Erythroblast (primary cell): ENCODE results near the gene PRIM2.
"Not testable (repeated sequence)": the region's sequence is repeated elsewhere in the genome, so short reads cannot be mapped to it uniquely, and the experiment has no call there.

Experiments used
- DNase-seq, 2 experiments: peaks; one replicate each; lab custom pipeline; 2025; lab: John Stamatoyannopoulos, UW
- GATA1 ChIP-seq: IDR thresholded peaks from 2 replicates; pipeline ENCODE4 v1.6.1; 2011; ENCODE audit warnings: low read depth, mild to moderate bottlenecking, control low read depth, low read length, moderate library complexity
- POLR2A ChIP-seq: IDR thresholded peaks from 2 replicates; pipeline ENCODE4 v1.6.1; 2011; ENCODE audit warnings: mild to moderate bottlenecking, low read length

The PRIM2 gene

DNA sequence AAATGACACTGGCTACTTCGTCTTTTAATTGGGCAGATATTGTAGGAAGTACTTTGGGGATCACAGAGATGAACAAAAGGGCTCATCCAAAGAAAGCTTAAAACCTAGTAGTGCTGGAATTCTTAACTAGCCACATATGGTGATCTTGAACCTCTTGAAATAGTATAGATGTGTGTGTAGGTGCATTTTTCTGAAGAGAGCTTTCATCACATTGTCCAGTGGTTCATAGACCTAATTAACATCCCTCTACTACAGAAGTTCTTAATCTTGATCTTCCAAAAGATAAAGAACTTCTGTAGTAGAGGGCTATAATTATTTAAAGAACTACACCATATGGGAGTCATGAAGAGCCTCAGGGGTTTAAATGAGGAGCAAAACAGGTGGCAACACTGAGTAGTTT is 2.3 kb upstream of the PRIM2 start:
- no peak for DNase-seq
- TF ChIP-seq POLR2A = no peak

GRCh38 chr6:57315851-57316250 is 1.6 kb upstream of the PRIM2 start:
- no peak for DNase-seq
- TF ChIP-seq POLR2A = no peak

- DNase-seq = peak; percentile 92
- TF ChIP-seq GATA1 = no peak
Measured at GRCh38 chr6:57316581-57317059, 810 bp upstream of the PRIM2 start.

- DNase-seq = peak; percentile 14 to 34
- TF ChIP-seq POLR2A (no peak), GATA1 (no peak)
Measured at GRCh38 chr6:57324538-57324937, 7.1 kb downstream of the PRIM2 start.

DNA sequence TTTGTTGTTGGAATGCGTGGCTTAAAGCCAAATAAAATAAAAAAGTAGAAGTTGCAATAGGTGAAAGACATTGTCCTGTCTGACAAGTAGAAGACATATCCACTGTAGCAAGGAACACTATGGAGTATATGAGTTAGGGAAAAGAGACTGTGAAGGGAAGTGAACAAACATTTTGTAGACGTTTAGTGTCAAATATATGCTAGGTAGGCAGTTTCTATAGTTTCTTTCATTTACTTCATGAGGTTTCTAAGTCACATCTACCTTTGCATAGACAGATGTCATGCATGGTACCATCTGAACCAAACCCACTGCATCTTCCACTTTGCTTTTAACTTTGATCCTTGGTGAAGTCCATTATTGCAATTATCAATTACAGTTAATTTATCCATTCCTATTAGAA is 9.9 kb downstream of the PRIM2 start:
- no peak for DNase-seq
- TF ChIP-seq GATA1 (no peak), POLR2A (no peak)

DNA sequence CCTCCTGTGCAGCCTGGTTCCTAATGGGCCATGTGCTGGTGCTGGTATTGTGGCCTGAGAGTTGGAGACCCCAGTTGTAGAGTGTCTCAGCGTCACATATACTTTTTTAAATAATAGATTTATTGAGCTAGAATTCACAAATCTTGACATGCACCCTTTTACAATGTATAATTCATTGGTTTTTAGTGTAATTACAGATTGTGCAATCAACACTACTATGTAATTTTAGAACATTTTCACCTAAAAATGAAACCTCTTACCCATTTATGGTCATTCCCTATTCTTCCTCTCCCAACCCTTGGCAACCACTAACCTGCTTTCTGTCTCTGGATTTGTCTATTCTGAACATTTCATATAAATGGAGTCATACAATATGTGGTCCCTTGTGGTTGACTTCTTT is 10.6 kb downstream of the PRIM2 start:
- DNase-seq = no peak
- TF ChIP-seq POLR2A (no peak), GATA1 (no peak)

- no peak for DNase-seq
- TF ChIP-seq POLR2A = no peak
- TF ChIP-seq GATA1 = no peak
Measured at GRCh38 chr6:57329933-57330332, 12.5 kb downstream of the PRIM2 start.

GRCh38 chr6:57342148-57342669 is 24.8 kb downstream of the PRIM2 start:
- no peak for TF ChIP-seq POLR2A
- no peak for TF ChIP-seq GATA1

GRCh38 chr6:57343342-57343741 is 25.9 kb downstream of the PRIM2 start:
- not testable (repeated sequence) for DNase-seq

More at GRCh38 chr6:57342148-57342669, 24.8 kb downstream of the PRIM2 start:
- DNase-seq = no peak

DNA sequence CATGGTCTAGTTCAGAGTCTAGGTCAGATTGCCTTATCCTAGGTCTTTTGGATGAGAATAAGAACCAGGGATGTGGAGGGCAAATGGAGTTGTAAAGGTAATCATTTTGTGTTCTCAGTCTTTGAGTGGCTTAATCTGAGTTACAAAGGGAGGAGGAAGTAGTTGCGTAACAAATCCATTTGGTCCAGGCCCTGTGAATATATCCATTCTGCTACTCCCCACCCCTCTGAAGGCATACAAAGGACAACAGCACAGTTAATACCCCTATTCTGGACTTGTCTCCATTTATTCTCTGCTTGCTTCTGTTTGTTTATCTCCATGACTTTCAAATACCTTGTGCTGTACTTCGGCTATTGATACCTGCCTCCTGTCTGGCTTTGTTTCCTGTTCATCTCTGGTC is 29.3 kb downstream of the PRIM2 start:
- not testable (repeated sequence) for DNase-seq

DNA sequence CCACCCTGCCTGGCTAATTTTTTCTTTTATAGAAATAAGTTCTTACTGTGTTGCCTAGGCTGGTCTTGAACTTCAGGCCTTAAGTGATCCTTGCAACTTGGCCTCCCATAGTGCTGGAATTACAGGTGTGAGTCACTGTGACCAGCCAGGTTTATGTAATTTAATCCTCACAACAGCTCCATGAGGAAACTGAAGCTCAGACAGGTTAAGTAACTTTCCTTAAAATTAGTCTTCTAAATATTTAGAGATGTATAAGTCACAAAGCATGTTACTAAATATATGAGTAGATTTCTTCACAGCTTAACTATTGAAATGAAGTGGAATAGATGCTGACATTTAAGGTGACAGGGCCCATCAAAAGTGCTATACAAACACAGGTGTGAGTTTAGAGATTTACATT is 30.2 kb downstream of the PRIM2 start:
- DNase-seq = not testable (repeated sequence)

DNA sequence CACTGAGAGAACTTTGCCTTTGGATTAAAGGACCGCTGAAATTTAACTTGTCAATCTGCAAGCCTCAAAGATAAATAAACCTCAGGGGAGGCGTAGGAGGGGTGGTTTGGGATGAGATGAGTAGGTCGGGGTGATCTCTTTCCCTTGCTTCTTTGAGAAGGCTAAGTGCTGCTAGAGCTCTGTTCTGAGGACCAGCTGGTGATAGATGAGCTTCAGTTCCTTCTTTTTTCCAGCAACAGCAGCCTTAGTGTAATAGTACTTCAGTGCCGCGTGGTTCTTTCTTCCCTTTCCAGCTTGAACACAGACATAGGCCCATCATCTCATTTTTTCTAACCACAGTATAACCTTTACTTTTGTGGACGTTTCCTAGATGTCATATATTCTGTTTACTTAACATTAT is 33.0 kb downstream of the PRIM2 start:
- DNase-seq = not testable (repeated sequence)

- DNase-seq = not testable (repeated sequence)
Measured at GRCh38 chr6:57352596-57352995, 35.2 kb downstream of the PRIM2 start.

DNA sequence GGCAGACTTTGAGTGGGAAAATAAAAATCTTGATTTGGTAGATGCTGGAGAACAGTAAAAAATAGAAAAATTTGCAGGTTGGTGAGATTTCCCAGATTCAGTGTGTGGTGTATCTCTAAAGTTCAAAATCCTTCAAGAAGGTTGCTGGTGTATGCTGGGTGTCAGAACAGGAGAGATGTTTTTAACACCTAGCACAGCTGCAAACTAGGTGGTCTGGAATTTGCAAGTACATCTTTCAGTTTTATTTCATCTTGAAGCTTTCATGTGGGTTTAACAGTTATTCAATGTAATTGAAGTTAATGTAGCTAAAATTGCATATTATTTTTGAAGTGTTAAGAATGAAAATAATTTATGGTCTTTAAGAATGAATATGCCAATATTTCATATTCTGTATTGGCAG is 40.9 kb downstream of the PRIM2 start:
- DNase-seq = not testable (repeated sequence)

GRCh38 chr6:57359766-57360165 is 42.3 kb downstream of the PRIM2 start:
- DNase-seq = not testable (repeated sequence)

GRCh38 chr6:57362340-57362739 is 44.9 kb downstream of the PRIM2 start:
- not testable (repeated sequence) for DNase-seq

DNA sequence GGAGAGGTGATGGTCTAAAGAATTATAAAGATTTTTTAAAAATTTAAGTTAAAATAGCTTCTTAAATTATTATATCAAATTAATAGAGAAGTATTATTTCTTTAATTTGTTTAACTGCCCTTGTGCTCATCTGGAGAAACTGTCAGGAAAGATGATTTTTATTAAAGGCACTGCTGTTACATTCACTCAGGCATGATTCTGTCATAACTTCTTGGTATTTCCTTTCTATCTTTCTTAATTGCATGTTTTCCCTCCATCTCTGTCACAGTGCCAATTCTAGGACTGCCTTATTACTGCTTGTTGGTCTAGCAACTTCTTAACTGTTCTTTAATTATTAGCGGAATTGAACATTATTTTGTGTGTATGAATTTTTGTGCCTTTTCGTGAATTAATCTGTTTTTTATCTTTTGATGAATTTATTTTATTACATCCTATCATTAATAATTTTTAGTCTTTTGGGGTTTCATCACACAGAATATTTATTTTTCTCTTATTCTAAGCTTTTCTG is 47.7 kb downstream of the PRIM2 start:
- not testable (repeated sequence) for DNase-seq

DNA sequence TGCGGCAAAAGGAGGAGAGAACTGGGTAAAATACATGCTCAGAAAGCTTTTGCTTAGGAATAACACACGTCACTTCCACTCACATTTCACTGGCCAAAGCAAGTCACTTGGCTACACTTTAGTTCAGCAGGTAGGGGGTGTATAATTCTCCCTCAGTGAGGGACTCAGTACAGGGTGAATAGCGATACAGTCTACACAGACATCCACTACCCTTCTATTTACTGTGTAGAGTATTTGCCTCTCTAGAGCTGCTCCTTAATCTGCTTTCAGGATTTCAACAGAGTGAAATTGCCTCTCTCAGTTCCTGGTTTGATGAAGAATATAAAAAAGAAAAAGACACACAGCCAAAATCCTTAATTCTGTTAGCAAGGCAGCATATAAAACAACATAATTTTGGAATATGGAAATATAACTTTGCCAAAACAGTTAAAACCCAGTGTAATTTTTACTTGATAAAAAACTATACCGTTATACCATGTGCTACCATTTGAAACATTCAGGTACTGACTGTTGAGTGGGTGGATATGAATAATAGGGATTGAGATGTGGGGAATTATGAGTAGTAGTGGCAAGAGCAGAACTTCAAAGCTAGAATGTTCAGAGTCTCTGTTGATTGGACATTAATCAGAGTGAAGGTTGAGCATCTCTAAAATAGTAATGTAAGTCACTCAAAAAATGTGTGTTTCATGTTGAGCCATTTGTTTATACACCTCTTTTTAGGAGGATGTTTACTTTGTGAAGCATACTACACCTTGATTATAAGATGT is 51.7 kb downstream of the PRIM2 start:
- not testable (repeated sequence) for DNase-seq

DNA sequence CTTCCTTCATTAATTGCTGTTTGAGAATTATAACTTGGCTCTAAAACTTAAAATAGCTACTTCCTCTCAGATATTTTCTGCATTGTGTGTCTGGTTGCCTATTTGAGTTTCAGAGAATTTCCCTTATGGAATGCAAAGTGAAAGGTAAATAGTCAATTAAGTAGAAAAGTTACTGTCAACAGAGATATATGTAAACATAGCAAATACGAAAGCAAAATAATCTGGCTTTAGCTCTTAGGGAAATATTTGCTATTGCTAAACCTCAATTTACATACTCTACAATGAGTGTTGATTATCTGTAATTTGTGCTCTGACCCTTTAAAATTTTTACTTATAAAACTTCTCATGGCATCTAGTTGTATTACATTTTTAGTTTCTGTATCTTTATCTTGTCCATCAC is 54.3 kb downstream of the PRIM2 start:
- not testable (repeated sequence) for DNase-seq

- not testable (repeated sequence) for DNase-seq
Measured at GRCh38 chr6:57374764-57375163, 57.3 kb downstream of the PRIM2 start.

GRCh38 chr6:57376083-57376482 is 58.7 kb downstream of the PRIM2 start:
- DNase-seq = not testable (repeated sequence)
